ENCODE measurements around the gene HAND2. TPM values are rescaled to one million over a fixed set of nuclear protein-coding genes. Genes with fewer than 3 reads are reported as not detected.

Gene HAND2
- total and polyA plus RNA-seq, 2 of the 13 experiments (the other 11 are each of a cell fraction or from before 2014, with no cell fraction given) = not detected

DNA sequence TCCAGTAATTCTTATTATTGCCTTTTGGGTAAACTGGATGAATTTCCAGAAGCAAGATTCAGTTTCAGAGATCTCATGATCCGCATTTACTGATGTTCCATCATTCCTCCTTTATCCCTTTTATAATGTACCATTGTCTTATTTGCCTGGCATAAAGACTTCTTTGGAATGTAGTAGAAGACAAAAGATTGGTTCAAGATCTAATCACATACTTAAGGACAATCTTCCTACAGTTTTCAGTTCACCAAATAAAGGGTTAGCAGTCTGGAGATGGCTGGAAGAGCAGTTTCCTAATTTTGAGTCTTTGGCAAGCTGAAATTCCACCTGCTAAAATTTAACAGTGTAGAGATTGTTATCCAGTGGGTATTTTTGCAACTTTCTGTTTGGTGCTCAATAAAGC lies 30.9 kb upstream of the HAND2 start:
- H3K79me2 ChIP-seq (ENCODE audit: insufficient read depth, low read length) = no peaks in the 10 kb centered on the region
- ChIA-PET CTCF (ENCODE audit: low intra/inter-chr PET ratio, low total read pairs) (no interaction called here), POLR2A (no interaction called here)
- H2AFZ ChIP-seq (ENCODE audit: low read length) = no peak overlapping the region
- in situ Hi-C loops (cut with HindIII; ENCODE audit: extremely low pct_ligation_motif_present, low pct_unique_long_range_greater_than_20kb) = no loop called here
- FAIRE-seq = no peak
- WGBS (ENCODE audit: low lambda C conversion rate) = 6% methylated on average over 1 of the region's 1 CpG
- H3K4me3 ChIP-seq (replicated peaks in 1 of 3; ENCODE audit: insufficient read depth in 1 of 3, low read depth in 2 of 3, low read length in 3 of 3) = no peak overlapping the region
- no peaks in the 10 kb centered on the region for H4K20me1 ChIP-seq (ENCODE audit: insufficient read depth, low read length)
- H3K9me3 ChIP-seq (ENCODE audit: low read length) = no peaks in the 10 kb centered on the region
- no peaks in the 10 kb centered on the region for H3K4me1 ChIP-seq (ENCODE audit: insufficient read depth, low read length)
- ATAC-seq = no peak
- no peaks in the 10 kb centered on the region for H3K27me3 ChIP-seq (ENCODE audit: control insufficient read depth in 1 of 2, insufficient read depth in 2 of 2, low read length in 2 of 2)
- no peak for TF ChIP-seq JARID2 (CRISPR knock-in tag; IDR thresholded peaks at IDR 0.05; ENCODE audit: insufficient replicate concordance)
- TF ChIP-seq ZNF788 (CRISPR knock-in tag; IDR thresholded peaks at IDR 0.05; ENCODE audit: borderline replicate concordance) = no peak
- TF ChIP-seq ZNF101 (CRISPR knock-in tag; IDR thresholded peaks at IDR 0.05; ENCODE audit: borderline replicate concordance, low read depth) = no peak
- TF ChIP-seq AGO2 (optimal IDR thresholded peaks at IDR 0.05; ENCODE audit: low read depth, low read length) = no peak
- TF ChIP-seq RNF2 (conservative IDR thresholded peaks at IDR 0.05; ENCODE audit: low read depth) = no peak
- TF ChIP-seq CENPX (CRISPR knock-in tag; IDR thresholded peaks at IDR 0.05) = no peak
- TF ChIP-seq RBM22 (optimal IDR thresholded peaks at IDR 0.05; ENCODE audit: low read length) = no peak
- no peak for TF ChIP-seq ZNF124 (CRISPR knock-in tag; IDR thresholded peaks at IDR 0.05)
- no peak for TF ChIP-seq SP4 (CRISPR knock-in tag; IDR thresholded peaks at IDR 0.05)
- no peak for DNase-seq (ENCODE audit: low spot score)
- no peaks in the 10 kb centered on the region for H3K36me3 ChIP-seq (replicated peaks in 1 of 2; ENCODE audit: control insufficient read depth in 1 of 2, insufficient read depth in 2 of 2, low read length in 2 of 2)
- no peak overlapping the region for H3K9ac ChIP-seq (ENCODE audit: insufficient read depth, low read depth, low read length)
- no peak overlapping the region for H3K27ac ChIP-seq (ENCODE audit: extremely low read length, insufficient read depth, low read length)
- no TSS peak for BruUV-seq (replicated peaks)
- intact Hi-C loops (cut with micrococcal nuclease; ENCODE audit: unreplicated experiment) = no loop called here
- no peak overlapping the region for H3K4me2 ChIP-seq (ENCODE audit: low read depth, low read length)

DNA sequence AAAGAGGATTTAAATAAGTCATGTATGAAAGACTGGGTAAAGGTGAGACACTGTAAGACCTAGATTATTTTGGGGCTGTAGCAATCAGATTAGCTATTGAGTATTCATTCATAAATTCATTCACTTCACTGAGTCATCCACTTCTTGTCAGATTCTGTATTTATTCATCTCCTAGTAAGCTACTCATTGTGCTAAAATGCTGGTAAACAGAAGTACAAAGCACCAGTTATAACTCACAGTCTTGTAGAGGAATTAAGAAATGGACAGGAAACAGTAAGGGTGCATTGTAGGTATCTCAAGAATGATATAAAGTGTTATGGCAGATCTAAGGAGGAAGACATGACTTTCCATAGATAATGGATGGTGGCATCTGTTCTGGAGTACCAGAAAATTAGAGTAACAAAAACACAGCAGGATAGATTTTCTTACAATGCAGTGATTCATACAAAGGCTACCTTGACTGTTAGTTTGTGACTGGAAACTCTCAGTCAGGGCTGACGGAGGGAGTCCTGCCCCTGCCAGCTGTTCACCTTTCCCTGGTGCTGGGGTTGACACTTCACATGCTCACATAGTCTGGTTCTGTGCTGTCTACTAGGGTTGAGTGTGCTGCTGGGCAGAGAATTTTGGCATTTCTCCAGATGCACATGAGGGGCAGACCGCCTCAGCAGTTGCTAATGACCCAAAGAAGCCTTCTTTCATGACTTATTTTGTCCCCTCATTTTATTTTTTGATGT lies 26.5 kb upstream of the HAND2 start:
- no peak overlapping the region for H3K4me3 ChIP-seq (replicated peaks in 1 of 3; ENCODE audit: insufficient read depth in 1 of 3, low read depth in 2 of 3, low read length in 3 of 3)
- H3K4me1 ChIP-seq (ENCODE audit: insufficient read depth, low read length) = no peaks in the 10 kb centered on the region
- H2AFZ ChIP-seq (ENCODE audit: low read length) = no peak overlapping the region
- intact Hi-C loops (cut with micrococcal nuclease; ENCODE audit: unreplicated experiment) (no loop called here), in situ Hi-C loops (cut with HindIII; ENCODE audit: extremely low pct_ligation_motif_present, low pct_unique_long_range_greater_than_20kb) (no loop called here)
- no peak overlapping the region for H3K27ac ChIP-seq (ENCODE audit: extremely low read length, insufficient read depth, low read length)
- no peak overlapping the region for H3K4me2 ChIP-seq (ENCODE audit: low read depth, low read length)
- H3K27me3 ChIP-seq (ENCODE audit: control insufficient read depth in 1 of 2, insufficient read depth in 2 of 2, low read length in 2 of 2) = no peaks in the 10 kb centered on the region
- FAIRE-seq (no peak), ATAC-seq (no peak), DNase-seq (ENCODE audit: low spot score) (no peak)
- no peak overlapping the region for H3K9ac ChIP-seq (ENCODE audit: insufficient read depth, low read depth, low read length)
- no peaks in the 10 kb centered on the region for H3K36me3 ChIP-seq (replicated peaks in 1 of 2; ENCODE audit: control insufficient read depth in 1 of 2, insufficient read depth in 2 of 2, low read length in 2 of 2)
- H3K9me3 ChIP-seq (ENCODE audit: low read length) = no peaks in the 10 kb centered on the region
- no peaks in the 10 kb centered on the region for H3K79me2 ChIP-seq (ENCODE audit: insufficient read depth, low read length)
- BruUV-seq (replicated peaks) = no TSS peak
- CTCF ChIA-PET (ENCODE audit: low intra/inter-chr PET ratio, low total read pairs) = no interaction called here
- H4K20me1 ChIP-seq (ENCODE audit: insufficient read depth, low read length) = no peaks in the 10 kb centered on the region
- WGBS (ENCODE audit: low lambda C conversion rate) = 25% methylated on average over 2 of the region's 2 CpGs
- POLR2A ChIA-PET = no interaction called here
- TF ChIP-seq ZMAT3 (CRISPR knock-in tag; conservative IDR thresholded peaks at IDR 0.05) (no peak), ZNF12 (CRISPR knock-in tag; IDR thresholded peaks at IDR 0.05) (no peak), RAD21 (CRISPR knock-in tag; IDR thresholded peaks at IDR 0.05) (no peak), ZNF549 (CRISPR knock-in tag; IDR thresholded peaks at IDR 0.05) (no peak), SMAD9 (CRISPR knock-in tag; IDR thresholded peaks at IDR 0.05) (no peak), AKNA (CRISPR knock-in tag; IDR thresholded peaks at IDR 0.05; ENCODE audit: borderline replicate concordance) (no peak), ZNF792 (CRISPR knock-in tag; IDR thresholded peaks at IDR 0.05) (no peak), GATA4 (IDR thresholded peaks at IDR 0.05; ENCODE audit: borderline replicate concordance, low read depth) (no peak)
